GM23248 (cell line): ENCODE measurements around the gene ATP9A. TPM values are rescaled to one million over a fixed set of nuclear protein-coding genes. Genes with fewer than 3 reads are reported as not detected.
A peak's percentile ranks its signal among the peaks of the same experiment; 100 is the strongest.

Source experiments
- DNase-seq: peaks from one replicate; pipeline ENCODE4 v3.0.0-alpha.2; 2015
- H2AFZ ChIP-seq: fragments of 200-600 bp; sonication (generic); 2 replicates; pipeline ENCODE4 v1.6.1; 2016; ENCODE audit warnings: antibody characterized with exemption
- H3F3A ChIP-seq: fragments of 200-600 bp; sonication (generic); 2 replicates; pipeline ENCODE4 v1.6.1; 2016; ENCODE audit warnings: mild to moderate bottlenecking, antibody characterized with exemption, mixed run types; ENCODE audit not compliant: insufficient read depth
- H3K27ac ChIP-seq: fragments of 200-600 bp; sonication (generic); 2 replicates; pipeline ENCODE4 v1.5.1; 2016; ENCODE audit warnings: mild to moderate bottlenecking
- H3K27me3 ChIP-seq: fragments of 200-600 bp; sonication (generic); replicated peaks from 2 replicates; pipeline ENCODE4 v1.6.1; 2016; ENCODE audit warnings: mild to moderate bottlenecking; ENCODE audit not compliant: insufficient read depth
- H3K36me3 ChIP-seq: fragments of 200-600 bp; sonication (generic); 2 replicates; pipeline ENCODE4 v1.6.1; 2016; ENCODE audit warnings: low read depth, mild to moderate bottlenecking
- H3K4me1 ChIP-seq: fragments of 200-600 bp; sonication (generic); 2 replicates; pipeline ENCODE4 v1.6.1; 2016; ENCODE audit warnings: mild to moderate bottlenecking; ENCODE audit not compliant: insufficient read depth
- H3K4me2 ChIP-seq: fragments of 200-600 bp; sonication (generic); one replicate; pipeline ENCODE4 v1.6.1; 2016; ENCODE audit warnings: mild to moderate bottlenecking; ENCODE audit not compliant: unreplicated experiment
- H3K4me3 ChIP-seq: fragments of 200-600 bp; sonication (generic); 2 replicates; pipeline ENCODE4 v1.5.1; 2016; ENCODE audit warnings: mild to moderate bottlenecking
- H3K79me2 ChIP-seq: fragments of 200-600 bp; sonication (generic); 2 replicates; pipeline ENCODE4 v1.6.1; 2016; ENCODE audit warnings: mild to moderate bottlenecking; ENCODE audit not compliant: insufficient read depth
- H3K9ac ChIP-seq: fragments of 200-600 bp; sonication (generic); 2 replicates; pipeline ENCODE4 v1.6.1; 2016; ENCODE audit warnings: mild to moderate bottlenecking
- H3K9me2 ChIP-seq: fragments of 200-600 bp; sonication (generic); 2 replicates; pipeline ENCODE4 v1.6.1; 2016; ENCODE audit warnings: mixed run types, mild to moderate bottlenecking, moderate library complexity; ENCODE audit not compliant: insufficient read depth
- H3K9me3 ChIP-seq: fragments of 200-600 bp; sonication (generic); one replicate; pipeline ENCODE4 v1.6.1; 2017; ENCODE audit warnings: low read depth
- H4K20me1 ChIP-seq: fragments of 200-600 bp; sonication (generic); 2 replicates; pipeline ENCODE4 v1.6.0; 2016; ENCODE audit not compliant: insufficient read depth
- EZH2 ChIP-seq: fragments of 200-600 bp; sonication (generic); IDR thresholded peaks from 2 replicates; pipeline ENCODE4 v1.6.1; 2018; ENCODE audit warnings: antibody characterized with exemption, mild to moderate bottlenecking; ENCODE audit not compliant: insufficient read depth, poor library complexity, severe bottlenecking
- EZH2phosphoT487 ChIP-seq: fragments of 200-600 bp; sonication (generic); IDR thresholded peaks from 2 replicates; pipeline ENCODE4 v1.6.1; 2018; ENCODE audit warnings: antibody characterized with exemption, moderate library complexity, mild to moderate bottlenecking, low read depth; ENCODE audit not compliant: insufficient read depth
- WGBS, 2 experiments: methylation state at CpG; one replicate each; pipeline ENCODE4 v1.1.6; 2015 to 2017; ENCODE audit warnings: low lambda C conversion rate in 2 of 2, low coverage in 1 of 2; ENCODE audit errors: missing lambda C conversion rate in 2 of 2; 5-methylcytosine and 5-hydroxymethylcytosine counted together
- in situ Hi-C: fragments of 300-500 bp; cut with MboI; formaldehyde crosslinking; loops from 2 replicates; pipeline ENCODE4 v1.15.0; 2020
- polyA plus RNA-seq: library from polyadenylated mRNA; unstranded; fragments of >200 nt; fragmentation: Nextera tagmentation; extraction: Ambion mirVana; gene quantifications from 2 replicates; pipeline ENCODE4 v1.2.1, GENCODE V29; 2016
- total RNA-seq: library from RNA; depleted of rRNA; stranded (reverse); fragments of >200 nt; shearing (Covaris generic); gene quantifications from 2 replicates; pipeline ENCODE4 v1.2.3, GENCODE V29; 2014

ATP9A gene
- total and polyA plus RNA-seq, 2 experiments from 2014 or later = 6.9 to 15.9 TPM

DNA sequence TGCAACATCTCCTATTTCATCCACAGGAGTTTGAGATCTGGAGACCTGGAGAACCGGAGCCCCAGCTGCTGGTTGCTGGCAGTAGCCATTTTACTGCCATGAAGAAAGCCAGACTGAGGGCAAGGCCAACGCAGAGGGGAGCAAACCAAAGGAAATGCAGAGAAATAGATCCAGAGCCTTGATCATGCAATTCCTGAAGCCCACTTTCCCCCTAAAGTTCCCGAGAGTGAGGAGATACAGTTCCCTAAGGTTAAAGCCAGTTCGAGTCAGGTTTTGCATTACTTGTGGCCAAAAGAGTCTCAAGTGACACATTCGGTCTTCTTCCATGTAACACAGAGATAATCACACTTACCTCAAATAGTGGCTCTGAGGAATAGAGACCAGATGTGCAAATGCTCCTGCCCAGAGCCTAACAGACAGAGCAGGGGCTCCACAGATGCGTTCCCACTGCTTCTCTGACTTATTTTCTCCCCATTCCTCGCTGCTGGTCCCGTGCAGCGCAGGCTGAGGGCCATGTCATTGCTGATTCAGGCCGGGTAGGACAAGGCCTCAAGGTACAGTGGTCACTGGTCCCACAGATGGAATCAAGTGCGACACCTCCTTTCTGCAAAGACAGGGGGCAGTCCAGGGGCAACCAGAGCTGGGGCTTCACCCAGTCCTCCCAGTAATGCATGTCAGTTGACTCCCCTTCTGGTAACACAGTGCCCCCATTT is 190.6 kb downstream of the ATP9A start:
- Histone ChIP-seq H3K9ac (no peak overlapping the region), H2AFZ (no peak overlapping the region), H4K20me1 (no peaks in the 10 kb centered on the region), H3K27me3 (no peaks in the 10 kb centered on the region), H3K79me2 (no peaks in the 10 kb centered on the region), H3K4me1 (no peaks in the 10 kb centered on the region), H3K36me3 (no peaks in the 10 kb centered on the region), H3K9me3 (no peaks in the 10 kb centered on the region), H3K9me2 (no peaks in the 10 kb centered on the region), H3K4me3 (no peak overlapping the region), H3K27ac (no peak overlapping the region), H3K4me2 (no peak overlapping the region), H3F3A (peaks cover 7% of the 10 kb centered on the region; the same call in 1 of the 2 replicates)
- TF ChIP-seq EZH2phosphoT487 = no peak
- no peak for TF ChIP-seq EZH2
- 79 to 81% methylated on average over 11 of the region's 11 CpGs for WGBS, 2 experiments
- in situ Hi-C loops = no loop called here
- no peak for DNase-seq

DNA sequence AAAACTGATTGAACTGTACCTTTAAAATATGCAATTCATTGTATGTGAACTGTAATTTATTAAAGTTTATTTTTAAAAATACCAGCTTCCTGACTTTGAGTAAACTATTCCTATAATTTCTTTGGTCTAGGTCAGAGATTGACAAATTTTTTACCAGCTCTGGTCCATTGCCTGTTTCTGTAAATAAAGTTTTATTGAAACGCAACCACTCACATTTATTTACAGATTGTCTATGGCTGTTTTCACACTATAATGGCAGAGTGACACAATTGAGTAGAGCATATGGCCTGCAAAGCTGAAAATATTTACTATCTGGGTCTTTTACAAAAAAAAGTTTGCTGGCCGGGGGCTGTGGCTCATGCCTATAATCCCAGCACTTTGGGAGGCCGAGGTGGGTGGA is 192.7 kb downstream of the ATP9A start:
- Histone ChIP-seq H3K27me3 (peaks cover 11% of the 10 kb centered on the region; the same call in 1 of the 2 replicates), H3K4me1 (peaks cover 5% of the 10 kb centered on the region; the same call in 1 of the 2 replicates), H3F3A (peaks cover 7% of the 10 kb centered on the region; the same call in 1 of the 2 replicates), H4K20me1 (no peaks in the 10 kb centered on the region), H3K4me2 (no peak overlapping the region), H3K27ac (no peak overlapping the region), H3K9me2 (no peaks in the 10 kb centered on the region), H3K9me3 (no peaks in the 10 kb centered on the region), H2AFZ (no peak overlapping the region), H3K9ac (no peak overlapping the region), H3K79me2 (no peaks in the 10 kb centered on the region), H3K36me3 (no peaks in the 10 kb centered on the region), H3K4me3 (no peak overlapping the region)
- WGBS, 2 experiments = 74 to 86% methylated on average over 3 of the region's 3 CpGs
- no peak for DNase-seq
- in situ Hi-C loops = no loop called here
- TF ChIP-seq EZH2phosphoT487 (no peak), EZH2 (no peak)

DNA sequence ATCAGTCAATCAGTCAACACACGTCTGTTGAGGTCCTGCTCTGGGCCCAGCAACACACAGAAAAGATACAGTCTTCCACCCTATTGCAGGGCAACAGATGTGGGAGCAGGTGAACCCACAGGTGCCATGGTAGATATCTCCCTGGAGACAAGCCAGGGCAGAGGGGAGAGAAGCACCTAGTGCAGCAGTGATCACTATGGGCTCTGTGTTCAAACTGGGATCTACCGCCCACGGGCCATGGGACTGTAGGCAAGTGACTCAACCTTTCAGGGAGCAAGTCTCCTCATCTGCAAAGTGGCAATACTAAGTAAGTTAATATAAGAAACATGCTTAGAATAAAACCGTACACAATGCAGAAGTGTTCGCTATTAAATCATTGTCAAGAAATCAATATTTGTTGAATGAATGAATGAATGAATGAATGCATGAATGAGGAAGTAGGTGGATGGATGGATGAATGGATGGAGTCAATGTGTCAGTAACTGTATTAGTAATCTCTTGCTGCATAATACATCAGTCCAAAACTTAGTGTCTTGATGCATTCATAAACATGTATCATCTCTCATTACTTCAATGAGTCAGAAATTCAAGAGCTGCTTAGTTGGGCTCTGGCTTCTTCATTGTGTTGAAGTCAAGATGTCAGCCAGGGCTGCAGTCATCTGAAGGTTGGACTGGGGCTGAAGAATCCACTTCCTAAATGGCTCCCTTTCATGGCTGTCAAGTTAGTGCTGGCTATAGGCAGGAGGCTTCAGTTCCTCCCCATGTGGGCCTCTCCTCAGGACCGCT is 193.7 kb downstream of the ATP9A start:
- Histone ChIP-seq H3K9ac (no peak overlapping the region), H3F3A (peaks cover 7% of the 10 kb centered on the region; the same call in 1 of the 2 replicates), H3K27ac (no peak overlapping the region), H3K4me2 (no peak overlapping the region), H3K36me3 (no peaks in the 10 kb centered on the region), H3K4me3 (no peak overlapping the region), H3K4me1 (peaks cover 8% of the 10 kb centered on the region; the same call in 1 of the 2 replicates), H4K20me1 (no peaks in the 10 kb centered on the region), H3K27me3 (peaks cover 11% of the 10 kb centered on the region; the same call in 1 of the 2 replicates), H3K9me2 (no peaks in the 10 kb centered on the region), H3K79me2 (no peaks in the 10 kb centered on the region), H3K9me3 (no peaks in the 10 kb centered on the region), H2AFZ (no peak overlapping the region)
- 79 to 84% methylated on average over 6 of the region's 6 CpGs for WGBS, 2 experiments
- TF ChIP-seq EZH2phosphoT487 (no peak), EZH2 (no peak)
- in situ Hi-C loops = no loop called here
- peak; percentile 49 for DNase-seq

DNA sequence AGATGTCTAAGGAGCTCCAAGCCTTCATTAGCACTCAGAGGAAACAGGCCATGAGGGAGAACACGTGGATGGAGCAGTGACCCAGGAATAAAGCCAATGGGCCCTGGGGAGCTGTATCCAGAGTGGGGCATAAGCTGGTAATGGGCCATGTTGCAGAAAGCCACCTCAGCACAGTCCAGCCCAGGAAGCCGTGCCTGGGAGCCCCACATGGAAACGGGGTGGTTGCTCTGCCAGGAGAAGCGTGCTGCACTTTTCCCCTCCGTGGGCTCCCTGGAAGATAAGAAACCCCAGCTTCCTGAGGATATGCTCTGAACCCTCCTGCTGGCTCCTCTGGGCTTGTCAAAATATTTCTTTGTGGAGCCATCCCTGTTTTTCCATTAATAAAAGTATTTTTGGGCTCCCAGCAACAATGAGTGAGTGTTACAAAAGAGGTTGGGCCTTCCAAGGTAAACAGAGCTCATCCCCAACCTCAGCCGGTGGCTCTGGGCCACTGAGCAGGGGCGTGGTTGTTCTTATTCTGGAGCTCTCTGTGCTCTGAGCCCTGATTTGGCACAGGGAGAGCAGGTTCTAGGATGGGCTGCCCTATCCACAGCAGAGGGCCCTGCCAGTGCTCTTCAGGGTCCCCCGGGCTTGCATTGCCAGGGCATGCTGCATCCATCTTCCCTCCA is 194.5 kb downstream of the ATP9A start:
- H3K4me1 ChIP-seq = peaks cover 8% of the 10 kb centered on the region; the same call in 1 of the 2 replicates

More for the DNA sequence above, 194.5 kb downstream of the ATP9A start:
- DNase-seq = peak; percentile 58
- H3K27ac ChIP-seq = no peak overlapping the region
- H4K20me1 ChIP-seq = no peaks in the 10 kb centered on the region
- no peaks in the 10 kb centered on the region for H3K36me3 ChIP-seq
- H3K9me3 ChIP-seq = no peaks in the 10 kb centered on the region
- no peak overlapping the region for H3K4me3 ChIP-seq
- no peak overlapping the region for H3K9ac ChIP-seq
- no peak overlapping the region for H3K4me2 ChIP-seq
- peaks cover 7% of the 10 kb centered on the region; the same call in 1 of the 2 replicates for H3F3A ChIP-seq
- H3K9me2 ChIP-seq = no peaks in the 10 kb centered on the region
- no peak overlapping the region for H2AFZ ChIP-seq
- TF ChIP-seq EZH2phosphoT487 (no peak), EZH2 (no peak)
- WGBS, 2 experiments = 55 to 66% methylated on average over 8 of the region's 8 CpGs
- peaks cover 11% of the 10 kb centered on the region; the same call in 1 of the 2 replicates for H3K27me3 ChIP-seq
- in situ Hi-C loops = no loop called here
- no peaks in the 10 kb centered on the region for H3K79me2 ChIP-seq
